Measurements from ENCODE around the gene HINT3. TPM values are rescaled to one million over a fixed set of nuclear protein-coding genes. Genes with fewer than 3 reads are reported as not detected.

The HINT3 gene
- total RNA-seq, 1 experiment from 2014 or later = 12.7 TPM

DNA sequence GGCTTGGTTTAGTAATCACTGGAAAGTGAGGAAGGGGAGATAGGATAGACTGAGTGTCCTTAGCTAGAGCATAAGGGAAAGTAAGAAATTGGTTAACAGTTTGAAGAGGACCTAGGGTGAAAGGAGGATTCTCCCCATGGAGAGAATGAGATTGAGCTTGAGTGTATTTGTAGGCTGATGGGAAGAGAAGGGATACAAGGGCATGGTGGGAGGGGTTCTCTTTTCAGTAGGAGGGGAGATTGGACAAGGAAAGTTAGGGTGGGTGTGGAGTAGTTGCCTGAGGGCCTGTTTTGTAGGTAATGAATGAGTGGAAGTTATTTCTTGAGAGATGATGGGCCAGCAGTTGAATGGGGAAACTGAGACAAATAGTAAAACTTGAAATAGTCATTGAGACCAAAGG is 31.7 kb downstream of the HINT3 start:
- no peaks in the 10 kb centered on the region for H3K36me3 ChIP-seq (ENCODE audit: control insufficient read depth in 1 of 2, insufficient read depth in 2 of 2, low read length in 2 of 2)
- H3K4me2 ChIP-seq (ENCODE audit: low read length) = peak overlapping the region; percentile 88
- no peak for ATAC-seq
- H3K9ac ChIP-seq (ENCODE audit: low read length) = no peak overlapping the region
- intact Hi-C loops (cut with micrococcal nuclease) = no loop called here
- peaks cover 78% of the 10 kb centered on the region for H3K79me2 ChIP-seq (ENCODE audit: insufficient read depth, low read length)
- BruUV-seq (replicated peaks) = no TSS peak
- H4K20me1 ChIP-seq (ENCODE audit: insufficient read depth) = peaks cover 7% of the 10 kb centered on the region; the same call in 1 of the 2 replicates
- H3K4me1 ChIP-seq (ENCODE audit: control insufficient read depth in 1 of 2, insufficient read depth in 2 of 2, low read length in 2 of 2) = peaks cover 7 to 39% of the 10 kb centered on the region in 2 experiments
- H3K9me2 ChIP-seq (ENCODE audit: insufficient read depth) = peaks cover 6% of the 10 kb centered on the region; the same call in 1 of the 2 replicates
- no peaks in the 10 kb centered on the region for H3K9me3 ChIP-seq (ENCODE audit: control insufficient read depth in 1 of 2, insufficient read depth in 1 of 2, low read depth in 1 of 2, low read length in 2 of 2)
- H3K27ac ChIP-seq (ENCODE audit: low read depth, low read length) = no peak overlapping the region
- no peak for DNase-seq (ENCODE audit: low read depth, low spot score)
- POLR2A ChIA-PET = no interaction called here
- RAD21 ChIA-PET (ENCODE audit: low non-redundant PET in 1 of 2, low total read pairs in 2 of 2, uncharacterized antibody in 2 of 2, unreplicated experiment in 2 of 2) = no interaction called here
- H2AFZ ChIP-seq (ENCODE audit: low read depth, low read length, poor library complexity, severe bottlenecking) = no peak overlapping the region
- no peak for TF ChIP-seq POLR2AphosphoS5 (IDR thresholded peaks at IDR 0.05; ENCODE audit: low read depth, low read length)
- TF ChIP-seq ZFX (IDR thresholded peaks at IDR 0.05) = no peak
- TF ChIP-seq EGR1 (IDR thresholded peaks at IDR 0.05; ENCODE audit: low read depth) = no peak
- TF ChIP-seq RAD21 (IDR thresholded peaks at IDR 0.05; ENCODE audit: low read depth) = no peak
- no peak for TF ChIP-seq YY1 (IDR thresholded peaks at IDR 0.05; ENCODE audit: extremely low read depth, insufficient replicate concordance, low read depth, low read length)
- TF ChIP-seq ZNF274 (IDR thresholded peaks at IDR 0.05; ENCODE audit: low read depth, low read length) = no peak
- TF ChIP-seq, protein P1, sequence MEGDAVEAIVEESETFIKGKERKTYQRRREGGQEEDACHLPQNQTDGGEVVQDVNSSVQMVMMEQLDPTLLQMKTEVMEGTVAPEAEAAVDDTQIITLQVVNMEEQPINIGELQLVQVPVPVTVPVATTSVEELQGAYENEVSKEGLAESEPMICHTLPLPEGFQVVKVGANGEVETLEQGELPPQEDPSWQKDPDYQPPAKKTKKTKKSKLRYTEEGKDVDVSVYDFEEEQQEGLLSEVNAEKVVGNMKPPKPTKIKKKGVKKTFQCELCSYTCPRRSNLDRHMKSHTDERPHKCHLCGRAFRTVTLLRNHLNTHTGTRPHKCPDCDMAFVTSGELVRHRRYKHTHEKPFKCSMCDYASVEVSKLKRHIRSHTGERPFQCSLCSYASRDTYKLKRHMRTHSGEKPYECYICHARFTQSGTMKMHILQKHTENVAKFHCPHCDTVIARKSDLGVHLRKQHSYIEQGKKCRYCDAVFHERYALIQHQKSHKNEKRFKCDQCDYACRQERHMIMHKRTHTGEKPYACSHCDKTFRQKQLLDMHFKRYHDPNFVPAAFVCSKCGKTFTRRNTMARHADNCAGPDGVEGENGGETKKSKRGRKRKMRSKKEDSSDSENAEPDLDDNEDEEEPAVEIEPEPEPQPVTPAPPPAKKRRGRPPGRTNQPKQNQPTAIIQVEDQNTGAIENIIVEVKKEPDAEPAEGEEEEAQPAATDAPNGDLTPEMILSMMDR (IDR thresholded peaks at IDR 0.05 in 2 of 3, conservative IDR thresholded peaks at IDR 0.05 in 1 of 3; ENCODE audit: borderline replicate concordance in 1 of 3, insufficient read depth in 1 of 3, low read depth in 2 of 3, low read length in 2 of 3) = no peak
- TF ChIP-seq, protein P2, sequence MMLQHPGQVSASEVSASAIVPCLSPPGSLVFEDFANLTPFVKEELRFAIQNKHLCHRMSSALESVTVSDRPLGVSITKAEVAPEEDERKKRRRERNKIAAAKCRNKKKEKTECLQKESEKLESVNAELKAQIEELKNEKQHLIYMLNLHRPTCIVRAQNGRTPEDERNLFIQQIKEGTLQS (IDR thresholded peaks at IDR 0.05) = no peak
- TF ChIP-seq CBX3 (IDR thresholded peaks at IDR 0.05; ENCODE audit: low read depth) = no peak
- CTCF ChIA-PET = interaction anchor here (0.8 kb wide), 1 partner anchor 24 kb away, joined by 3 read pairs; no protein-coding TSS in a partner anchor
- no peaks in the 10 kb centered on the region for H3K27me3 ChIP-seq (ENCODE audit: insufficient read depth, low read length)
- no peak overlapping the region for H3K4me3 ChIP-seq (replicated peaks in 1 of 2; ENCODE audit: low read depth in 1 of 2, low read length in 2 of 2)
